OCI-LY3 (cell line): ENCODE results near the gene PTPRN2.

Experiments
- CTCF ChIP-seq: fragments of 200-600, 300-600 bp; sonication (generic); IDR thresholded peaks from 2 replicates; pipeline ENCODE4 v1.5.1; 2014; ENCODE audit warnings: antibody characterized with exemption, low read length, low read depth
- EZH2phosphoT487 ChIP-seq: fragments of 200-600 bp; shearing (Covaris generic); IDR thresholded peaks from 2 replicates; pipeline ENCODE4 v1.6.1; 2018; ENCODE audit warnings: antibody characterized with exemption, mixed run types, low read depth

- no peak for TF ChIP-seq CTCF
- no peak for TF ChIP-seq EZH2phosphoT487
Observed at GRCh38 chr7:158028290-158028941, 559.2 kb downstream of the PTPRN2 start.
